PC-9 (cell line): ENCODE data around the gene B3GNT7.

Source experiments
- CTCF ChIP-seq: fragments of 200-600 bp; sonication (generic); conservative IDR thresholded peaks from 2 replicates; pipeline ENCODE4 v1.6.1; 2017; ENCODE audit warnings: mixed run types, antibody characterized with exemption, mild to moderate bottlenecking, moderate library complexity
- EZH2 ChIP-seq: fragments of 200-600 bp; sonication (generic); IDR thresholded peaks from 2 replicates; pipeline ENCODE4 v1.8.0; 2017; ENCODE audit warnings: antibody characterized with exemption, low read depth

GRCh38 chr2:231436957-231437356, 41.4 kb downstream of the B3GNT7 start:
- TF ChIP-seq CTCF (no peak), EZH2 (no peak)
